Uterus (tissue), 4 donors: ENCODE results near the gene MLC1. TPM values are rescaled to one million over a fixed set of nuclear protein-coding genes. Genes with fewer than 3 reads are reported as not detected.

Experiments used
- DNase-seq, 2 donors: peaks; one replicate each; pipeline ENCODE4 v3.0.0-alpha.2; 2019 to 2020
- H3K27ac ChIP-seq, 2 donors: fragments of 200-600 bp; sonication (generic); 1 replicate in 1 of 2; 2 replicates in 1 of 2; pipeline ENCODE4 v1.5.1; 2016 to 2018
- H3K27me3 ChIP-seq, 2 donors: fragments of 200-600 bp; sonication (generic); one replicate each; pipeline ENCODE4 v1.5.1; 2018 to 2019; ENCODE audit warnings: control low read depth in 1 of 2
- H3K36me3 ChIP-seq, 2 donors: fragments of 200-600 bp; sonication (generic); one replicate each; pipeline ENCODE4 v1.5.1; 2019; ENCODE audit warnings: control low read depth in 1 of 2
- H3K4me1 ChIP-seq, 2 donors: fragments of 200-600 bp; sonication (generic); one replicate each; pipeline ENCODE4 v1.5.1; 2018 to 2019; ENCODE audit warnings: control low read depth in 1 of 2
- H3K4me3 ChIP-seq, 2 donors: fragments of 200-600 bp; sonication (generic); 1 replicate in 1 of 2; 2 replicates in 1 of 2; pipeline ENCODE4 v1.5.1; 2018 to 2019; ENCODE audit warnings: mild to moderate bottlenecking in 1 of 2
- H3K9me3 ChIP-seq, 2 donors: fragments of 200-600 bp; sonication (generic); one replicate each; pipeline ENCODE4 v1.5.1; 2019; ENCODE audit warnings: control low read depth in 1 of 2
- CTCF ChIP-seq, 4 experiments: fragments of 200-600 bp in 2 of 4; fragments of 450-650 bp in 2 of 4; sonication (generic) in 2 of 4; IDR thresholded peaks; one replicate each; pipeline ENCODE4 v1.5.1; 2016 to 2019; ENCODE audit warnings: antibody characterized with exemption in 4 of 4, mild to moderate bottlenecking in 2 of 4, moderate library complexity in 1 of 4
- POLR2A ChIP-seq, 2 donors: fragments of 450-650 bp; IDR thresholded peaks; one replicate each; pipeline ENCODE4 v1.6.1; 2016; ENCODE audit warnings: antibody characterized with exemption in 2 of 2, mild to moderate bottlenecking in 1 of 2, moderate library complexity in 1 of 2
- intact Hi-C: fragments of 100-400 bp; cut with DNase I; formaldehyde crosslinking; loops from one replicate; pipeline ENCODE4 v1.15.1; 2023; ENCODE audit warnings: low total_unique reads
- total RNA-seq, 4 donors: library from RNA; depleted of rRNA in 3 of 4; stranded (reverse); fragments of >200 nt in 3 of 4; gene quantifications; one replicate each; pipeline versions ENCODE4 v1.1.0 to v1.2.4, GENCODE V29; 2014 to 2023
- donor health status: DM: yes; HTN: yes; CAD: no.

The MLC1 gene
- total RNA-seq, 4 donors from 2014 or later: 0.29 to 1.9 (median 0.40) TPM; not detected in 1

GRCh38 chr22:50091092-50091768 lies 6.0 kb upstream of the MLC1 start:
- H3K27me3 ChIP-seq: peaks cover 0 to 4% of the 10 kb centered on the region in 2 donors

GRCh38 chr22:50090412-50090714 lies 5.1 kb upstream of the MLC1 start:
- no peaks in the 10 kb centered on the region for H3K9me3 ChIP-seq
- H3K36me3 ChIP-seq: no peaks in the 10 kb centered on the region
- intact Hi-C loops: no loop called here
- H3K27me3 ChIP-seq: peaks cover 0 to 4% of the 10 kb centered on the region in 2 donors
- no peak overlapping the region for H3K4me3 ChIP-seq
- H3K27ac ChIP-seq: no peak overlapping the region
- no peaks in the 10 kb centered on the region for H3K4me1 ChIP-seq
- DNase-seq: no peak
- TF ChIP-seq POLR2A (IDR thresholded peaks at IDR 0.05) (no peak), CTCF (IDR thresholded peaks at IDR 0.05) (no peak)

More at GRCh38 chr22:50091092-50091768, 6.0 kb upstream of the MLC1 start:
- DNase-seq: no peak
- intact Hi-C loops: no loop called here
- no peaks in the 10 kb centered on the region for H3K36me3 ChIP-seq
- no peak overlapping the region for H3K4me3 ChIP-seq
- no peak overlapping the region for H3K27ac ChIP-seq
- no peaks in the 10 kb centered on the region for H3K9me3 ChIP-seq
- no peaks in the 10 kb centered on the region for H3K4me1 ChIP-seq
- TF ChIP-seq POLR2A (IDR thresholded peaks at IDR 0.05) (no peak), CTCF (IDR thresholded peaks at IDR 0.05) (no peak)

GRCh38 chr22:50089682-50090411 lies 4.6 kb upstream of the MLC1 start, which contains the start of gene MOV10L1:
TSS of gene MOV10L1 (plus strand) at chr22:50090006. CDS start at chr22:50090089, 83 bp downstream.
- no peak within 1 kb of the TSS for H3K27ac ChIP-seq
- no peaks in the 10 kb centered on the region for H3K36me3 ChIP-seq
- TF ChIP-seq POLR2A (IDR thresholded peaks at IDR 0.05) (no peak), CTCF (IDR thresholded peaks at IDR 0.05) (no peak)
- H3K27me3 ChIP-seq: peaks cover 0 to 4% of the 10 kb centered on the region in 2 donors
- intact Hi-C loops: no loop called here
- no peak within 1 kb of the TSS for H3K4me3 ChIP-seq
- no peaks in the 10 kb centered on the region for H3K9me3 ChIP-seq
- H3K4me1 ChIP-seq: no peaks in the 10 kb centered on the region
- DNase-seq: no peak

- Histone ChIP-seq H3K36me3 (no peaks in the 10 kb centered on the region), H3K9me3 (no peaks in the 10 kb centered on the region), H3K4me3 (no peak overlapping the region), H3K4me1 (no peaks in the 10 kb centered on the region), H3K27ac (no peak overlapping the region), H3K27me3 (peaks cover 0 to 4% of the 10 kb centered on the region in 2 donors)
- intact Hi-C loops: no loop called here
- no peak for DNase-seq
- TF ChIP-seq CTCF (IDR thresholded peaks at IDR 0.05): no peak
These were observed 4.0 kb upstream of the MLC1 start for GRCh38 chr22:50089231-50089630.

GRCh38 chr22:50088096-50088495 lies 2.9 kb upstream of the MLC1 start:
- DNase-seq: no peak
- no peak overlapping the region for H3K4me3 ChIP-seq
- TF ChIP-seq POLR2A (IDR thresholded peaks at IDR 0.05) (no peak), CTCF (IDR thresholded peaks at IDR 0.05) (no peak)
- H3K27ac ChIP-seq: no peak overlapping the region
- intact Hi-C loops: no loop called here
- no peaks in the 10 kb centered on the region for H3K9me3 ChIP-seq
- H3K27me3 ChIP-seq: peaks cover 0 to 4% of the 10 kb centered on the region in 2 donors
- H3K4me1 ChIP-seq: no peaks in the 10 kb centered on the region
- no peaks in the 10 kb centered on the region for H3K36me3 ChIP-seq
